ENCODE results near the gene PEAK1.

Gene PEAK1

DNA sequence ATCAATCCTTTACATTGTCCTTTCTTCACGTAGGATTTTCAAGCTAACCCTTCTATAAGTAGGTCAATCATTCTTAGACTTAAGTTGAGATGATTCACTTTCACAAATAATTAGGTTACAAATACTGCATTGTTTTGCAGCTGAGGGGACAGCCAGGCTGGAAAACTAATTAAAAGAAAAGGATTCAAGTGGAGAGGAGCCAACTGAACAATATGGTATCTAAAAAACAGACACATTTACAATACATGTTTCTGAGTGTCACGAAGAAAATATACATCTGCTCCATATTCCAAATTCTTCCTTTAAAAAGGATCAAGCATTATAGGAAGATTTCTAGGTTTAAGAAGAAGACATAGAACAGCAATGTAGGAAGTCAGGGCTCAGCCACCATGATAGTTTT lies 70.2 kb downstream of the PEAK1 start:
- DNase-seq (ENCODE audit: low spot score): no peak
- TF ChIP-seq, protein P1, sequence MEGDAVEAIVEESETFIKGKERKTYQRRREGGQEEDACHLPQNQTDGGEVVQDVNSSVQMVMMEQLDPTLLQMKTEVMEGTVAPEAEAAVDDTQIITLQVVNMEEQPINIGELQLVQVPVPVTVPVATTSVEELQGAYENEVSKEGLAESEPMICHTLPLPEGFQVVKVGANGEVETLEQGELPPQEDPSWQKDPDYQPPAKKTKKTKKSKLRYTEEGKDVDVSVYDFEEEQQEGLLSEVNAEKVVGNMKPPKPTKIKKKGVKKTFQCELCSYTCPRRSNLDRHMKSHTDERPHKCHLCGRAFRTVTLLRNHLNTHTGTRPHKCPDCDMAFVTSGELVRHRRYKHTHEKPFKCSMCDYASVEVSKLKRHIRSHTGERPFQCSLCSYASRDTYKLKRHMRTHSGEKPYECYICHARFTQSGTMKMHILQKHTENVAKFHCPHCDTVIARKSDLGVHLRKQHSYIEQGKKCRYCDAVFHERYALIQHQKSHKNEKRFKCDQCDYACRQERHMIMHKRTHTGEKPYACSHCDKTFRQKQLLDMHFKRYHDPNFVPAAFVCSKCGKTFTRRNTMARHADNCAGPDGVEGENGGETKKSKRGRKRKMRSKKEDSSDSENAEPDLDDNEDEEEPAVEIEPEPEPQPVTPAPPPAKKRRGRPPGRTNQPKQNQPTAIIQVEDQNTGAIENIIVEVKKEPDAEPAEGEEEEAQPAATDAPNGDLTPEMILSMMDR (IDR thresholded peaks at IDR 0.05): no peak
- no peak overlapping the region for H3K27ac ChIP-seq
- no peak overlapping the region for H3K4me3 ChIP-seq

DNA sequence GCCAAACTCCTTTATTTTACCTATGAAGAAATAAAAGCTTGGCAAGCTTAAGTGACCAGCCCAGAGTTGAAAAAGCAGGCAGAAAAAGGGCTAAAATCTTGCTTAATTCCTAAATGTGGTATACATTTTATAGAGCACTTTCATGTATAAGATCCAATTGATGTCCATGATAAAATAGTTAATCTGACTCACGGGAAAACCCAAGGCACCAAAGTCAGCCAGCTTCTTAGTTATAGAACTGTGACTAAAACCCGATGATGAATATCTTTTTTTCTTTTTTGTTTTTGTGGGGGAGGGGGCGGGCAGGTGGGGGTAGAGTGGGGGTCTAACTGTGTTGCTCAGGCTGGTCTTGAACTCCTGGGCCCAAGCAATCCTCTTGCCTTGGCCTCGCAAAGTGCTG lies 71.4 kb downstream of the PEAK1 start:
- no peak for DNase-seq (ENCODE audit: low spot score)
- TF ChIP-seq, protein P1 (IDR thresholded peaks at IDR 0.05): no peak
- no peak overlapping the region for H3K4me3 ChIP-seq
- H3K27ac ChIP-seq: no peak overlapping the region

DNA sequence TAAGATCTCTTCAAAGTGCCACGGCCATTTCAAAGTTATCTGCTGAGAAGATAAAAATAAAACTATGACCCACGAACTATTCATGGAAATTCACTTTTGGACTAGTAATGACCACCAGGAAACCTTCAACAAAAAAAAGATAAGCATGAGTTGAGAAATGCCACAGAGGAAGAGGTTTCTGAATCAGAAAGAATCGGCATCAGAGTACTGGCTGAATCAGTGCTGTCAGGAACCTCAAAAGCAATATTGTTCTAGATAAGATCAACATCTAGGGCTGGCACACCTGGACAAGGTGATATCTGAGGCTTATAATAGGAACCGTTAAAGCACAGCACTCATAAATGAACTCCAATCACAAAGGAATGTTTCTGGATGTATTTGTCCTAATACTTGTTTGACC lies 72.7 kb downstream of the PEAK1 start:
- TF ChIP-seq, protein P1 (IDR thresholded peaks at IDR 0.05): no peak
- Histone ChIP-seq H3K27ac (no peak overlapping the region), H3K4me3 (no peak overlapping the region)
- no peak for DNase-seq (ENCODE audit: low spot score)

DNA sequence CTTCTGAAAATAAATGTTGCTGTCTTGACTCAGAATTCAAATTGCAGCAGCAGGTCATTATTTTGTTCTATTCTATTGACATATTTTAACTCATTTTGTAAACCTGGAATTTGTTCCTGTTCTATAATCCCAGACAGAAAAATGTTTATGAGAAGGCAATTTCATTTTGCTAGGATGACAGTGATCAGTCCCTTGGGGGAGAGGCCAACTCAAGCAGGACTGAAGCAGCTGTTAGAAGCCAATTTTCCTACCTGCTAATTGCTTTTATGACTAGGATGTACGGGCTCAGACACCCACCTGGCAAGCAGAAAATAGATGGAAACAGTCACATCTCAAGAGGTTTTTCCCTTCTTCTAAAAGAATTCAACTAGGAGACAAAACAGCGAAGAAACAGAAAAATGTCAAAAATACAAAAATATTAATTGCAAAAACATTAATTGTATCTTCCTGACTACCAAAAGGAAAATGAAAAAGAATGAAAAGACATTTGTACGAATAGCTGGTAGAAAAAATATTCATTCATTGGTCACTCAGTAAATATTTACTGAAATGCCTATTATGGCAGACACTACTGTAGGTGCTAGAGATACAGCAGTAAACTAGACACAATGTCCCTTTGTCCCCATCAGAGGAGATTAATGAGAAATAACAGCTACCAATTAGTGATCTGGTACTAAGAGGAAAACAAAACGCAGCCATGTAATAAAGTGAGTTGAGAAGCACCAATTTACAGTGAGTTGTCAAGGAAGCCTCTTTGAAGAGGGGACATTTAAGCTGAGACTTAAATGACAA lies 73.5 kb downstream of the PEAK1 start:
- DNase-seq (ENCODE audit: low spot score): no peak
- Histone ChIP-seq H3K27ac (no peak overlapping the region), H3K4me3 (no peak overlapping the region)
- TF ChIP-seq, protein P1 (IDR thresholded peaks at IDR 0.05): no peak

DNA sequence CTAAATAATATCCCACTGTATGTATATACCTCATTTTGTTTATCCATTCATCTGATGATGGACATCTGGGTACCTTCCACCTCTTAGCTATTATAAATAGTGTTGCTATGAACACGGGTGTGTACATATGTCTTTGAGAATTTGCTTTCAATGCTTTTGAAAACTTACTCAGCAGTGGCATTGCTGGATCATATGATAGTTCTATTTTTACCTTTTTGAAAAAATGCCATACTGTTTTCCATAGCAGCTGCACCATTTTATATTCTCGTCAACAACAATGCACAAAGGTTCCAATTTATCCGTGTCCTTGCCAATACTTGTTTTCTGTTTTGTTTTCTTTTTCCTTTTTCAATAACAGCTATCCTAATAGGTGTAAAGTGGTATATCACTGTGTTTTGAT lies 77.1 kb downstream of the PEAK1 start:
- TF ChIP-seq, protein P1 (IDR thresholded peaks at IDR 0.05): no peak
- Histone ChIP-seq H3K4me3 (no peak overlapping the region), H3K27ac (no peak overlapping the region)
- no peak for DNase-seq (ENCODE audit: low spot score)

DNA sequence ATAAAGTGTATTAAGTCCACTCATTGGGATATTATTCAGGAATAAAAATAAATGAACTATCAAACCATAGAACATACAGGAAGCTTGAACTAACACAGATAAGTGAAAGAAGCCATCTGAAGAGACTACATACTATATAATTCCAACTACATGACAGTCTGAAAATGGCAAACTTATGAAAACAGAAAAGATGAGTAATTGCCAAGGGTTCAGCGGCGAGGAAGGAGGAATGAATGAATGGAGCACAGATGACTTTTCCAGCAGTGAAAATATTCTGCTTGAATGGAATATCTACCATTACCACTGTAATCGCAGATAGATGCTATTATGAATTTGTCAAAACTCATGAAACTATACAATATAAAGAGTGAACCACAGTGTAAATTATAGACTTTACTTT lies 79.7 kb downstream of the PEAK1 start:
- TF ChIP-seq, protein P1 (IDR thresholded peaks at IDR 0.05): no peak
- H3K27ac ChIP-seq: no peak overlapping the region
- H3K4me3 ChIP-seq: no peak overlapping the region
- DNase-seq (ENCODE audit: low spot score): no peak

DNA sequence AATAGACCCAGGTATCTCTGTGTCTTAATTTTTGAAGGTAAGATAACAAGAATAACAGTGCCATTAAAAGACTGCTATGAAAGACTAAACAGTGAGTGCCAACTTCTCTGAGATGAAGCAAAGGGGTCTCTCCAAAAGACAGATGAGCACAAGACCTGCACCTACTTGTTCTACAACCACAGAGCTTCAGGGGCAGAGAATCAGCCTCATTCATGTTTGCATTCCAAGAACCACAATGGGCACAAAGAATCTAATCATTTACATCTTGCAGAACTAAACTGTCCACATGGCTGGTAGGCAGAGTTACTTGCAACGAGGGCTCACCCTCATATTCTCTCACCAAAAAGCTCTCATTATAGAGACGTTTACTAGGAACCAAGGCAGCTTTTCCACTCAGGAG lies 83.9 kb downstream of the PEAK1 start:
- Histone ChIP-seq H3K4me3 (no peak overlapping the region), H3K27ac (no peak overlapping the region)
- DNase-seq (ENCODE audit: low spot score): no peak
- TF ChIP-seq, protein P1 (IDR thresholded peaks at IDR 0.05): no peak

Data from coronary artery (tissue), 2 donors.